Activated T-helper 17 cell treated with anti-CD3 and anti-CD28 coated beads, Interleukin-2, amount 50 U/mL, for 72 hours (primary cell): ENCODE data around the gene SIKE1. TPM values are rescaled to one million over a fixed set of nuclear protein-coding genes. Genes with fewer than 3 reads are reported as not detected.
"Not testable (repeated sequence)": the region's sequence is repeated elsewhere in the genome, so short reads cannot be mapped to it uniquely, and the experiment has no call there.

Experiments used
- ATAC-seq: fragments of 150-1000 bp; cut with Tn5 transposase; replicated peaks from 2 replicates; pipeline ENCODE4 v1.10.0; 2021; ENCODE audit warnings: mild to moderate bottlenecking, moderate library complexity
- H3K27ac Mint-ChIP-seq: one replicate; pipeline ENCODE4 v1.8.0; 2022; ENCODE audit warnings: mixed read lengths
- H3K27me3 Mint-ChIP-seq: one replicate; pipeline ENCODE4 v1.8.0; 2022; ENCODE audit warnings: mixed read lengths
- H3K36me3 Mint-ChIP-seq: one replicate; pipeline ENCODE4 v1.8.0; 2022; ENCODE audit warnings: low read depth, mild to moderate bottlenecking, mixed read lengths
- H3K4me1 Mint-ChIP-seq: one replicate; pipeline ENCODE4 v1.8.0; 2022; ENCODE audit warnings: mixed read lengths
- H3K4me3 Mint-ChIP-seq: one replicate; pipeline ENCODE4 v1.8.0; 2022; ENCODE audit warnings: mild to moderate bottlenecking, mixed read lengths
- H3K9me3 Mint-ChIP-seq: one replicate; pipeline ENCODE4 v1.8.0; 2022; ENCODE audit warnings: mixed read lengths
- total RNA-seq, 2 donors: library from RNA; stranded (reverse); gene quantifications; one replicate each; pipeline ENCODE4 v1.2.3, GENCODE V29; 2022

SIKE1 gene
- total RNA-seq, result 10 to 100 TPM; 55.9 to 86.3 TPM

GRCh38 chr1:114780344-114781226, at the start of gene SIKE1:
SIKE1 (minus strand) TSS chr1:114780685; CDS start chr1:114780607, 78 bp downstream.
- no peaks in the 10 kb centered on the region for H3K27me3 Mint-ChIP-seq
- peaks cover 11% of the 10 kb centered on the region for H3K4me1 Mint-ChIP-seq
- H3K9me3 Mint-ChIP-seq, result no peaks in the 10 kb centered on the region
- H3K27ac Mint-ChIP-seq, result peak within 1 kb of the TSS; percentile 100
- peak within 1 kb of the TSS; percentile 100 for H3K4me3 Mint-ChIP-seq
- peak; percentile 98 for ATAC-seq
- peaks cover 47% of the 10 kb centered on the region for H3K36me3 Mint-ChIP-seq

DNA sequence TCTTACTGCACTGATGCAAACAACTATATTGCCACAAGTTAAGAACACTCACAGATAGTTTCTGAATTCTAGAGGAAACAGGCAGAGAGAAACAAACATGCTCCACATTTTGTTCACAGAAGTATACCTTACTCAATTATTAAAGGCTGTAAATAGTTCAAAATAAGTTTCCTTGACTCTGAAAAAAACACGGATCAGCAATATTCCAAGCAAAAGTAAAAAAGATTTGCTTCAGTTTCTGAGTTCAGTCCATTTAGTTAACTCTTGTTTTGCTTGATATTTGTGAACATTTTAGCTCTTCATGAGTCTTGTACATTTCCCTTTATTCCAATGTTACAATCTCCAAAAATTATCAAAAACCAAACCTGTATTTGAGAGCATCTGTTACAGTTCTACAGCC, 49.6 kb upstream of the SIKE1 start:
- H3K27ac Mint-ChIP-seq, H3K4me3 Mint-ChIP-seq, ATAC-seq, H3K36me3 Mint-ChIP-seq, H3K9me3 Mint-ChIP-seq, H3K4me1 Mint-ChIP-seq: not testable (repeated sequence)
- H3K27me3 Mint-ChIP-seq, result peaks cover 18% of the 10 kb centered on the region

GRCh38 chr1:114828251-114828650, 47.8 kb upstream of the SIKE1 start:
- H3K4me1 Mint-ChIP-seq, result no peaks in the 10 kb centered on the region
- H3K4me3 Mint-ChIP-seq, result no peak overlapping the region
- no peak for ATAC-seq
- H3K36me3 Mint-ChIP-seq, result no peaks in the 10 kb centered on the region
- peaks cover 8% of the 10 kb centered on the region for H3K9me3 Mint-ChIP-seq
- no peak overlapping the region for H3K27ac Mint-ChIP-seq
- peaks cover 18% of the 10 kb centered on the region for H3K27me3 Mint-ChIP-seq

DNA sequence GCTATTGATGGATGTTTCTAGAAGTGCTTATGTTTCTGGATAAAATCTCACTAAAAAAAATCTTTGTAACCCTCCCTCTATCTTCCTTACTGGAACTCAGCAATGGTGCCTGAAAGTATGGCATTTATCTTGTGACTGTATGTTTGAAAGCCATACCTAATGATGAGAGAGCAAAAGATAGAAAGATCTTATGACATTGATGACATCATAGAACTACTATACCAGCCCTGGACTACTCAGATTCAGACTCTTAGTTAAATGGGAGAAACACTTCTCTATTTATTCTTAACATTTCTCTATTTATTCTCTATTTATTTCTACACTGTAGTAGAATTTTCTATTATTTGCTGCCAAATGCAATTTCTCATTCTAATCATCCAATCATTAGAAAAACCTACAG, 41.5 kb upstream of the SIKE1 start:
- H3K9me3 Mint-ChIP-seq, result peaks cover 11% of the 10 kb centered on the region
- H3K4me3 Mint-ChIP-seq, result no peak overlapping the region
- no peaks in the 10 kb centered on the region for H3K36me3 Mint-ChIP-seq
- no peak for ATAC-seq
- no peak overlapping the region for H3K27ac Mint-ChIP-seq
- H3K4me1 Mint-ChIP-seq, result no peaks in the 10 kb centered on the region
- H3K27me3 Mint-ChIP-seq, result peaks cover 21% of the 10 kb centered on the region

GRCh38 chr1:114820392-114820791, 39.9 kb upstream of the SIKE1 start:
- Mint-ChIP-seq H3K9me3 (peaks cover 11% of the 10 kb centered on the region), H3K27ac (no peak overlapping the region), H3K27me3 (peaks cover 19% of the 10 kb centered on the region), H3K4me3 (no peak overlapping the region), H3K4me1 (no peaks in the 10 kb centered on the region), H3K36me3 (no peaks in the 10 kb centered on the region)
- no peak for ATAC-seq

- Mint-ChIP-seq H3K27me3 (peaks cover 14% of the 10 kb centered on the region), H3K36me3 (no peaks in the 10 kb centered on the region), H3K27ac (no peak overlapping the region), H3K9me3 (peaks cover 8% of the 10 kb centered on the region), H3K4me3 (no peak overlapping the region), H3K4me1 (no peaks in the 10 kb centered on the region)
- no peak for ATAC-seq
These were observed 39.4 kb upstream of the SIKE1 start for GRCh38 chr1:114819869-114820268.

GRCh38 chr1:114804449-114804848, 24.0 kb upstream of the SIKE1 start:
- peaks cover 12% of the 10 kb centered on the region for H3K27me3 Mint-ChIP-seq
- ATAC-seq, H3K9me3 Mint-ChIP-seq, H3K27ac Mint-ChIP-seq, H3K36me3 Mint-ChIP-seq, H3K4me3 Mint-ChIP-seq, H3K4me1 Mint-ChIP-seq: not testable (repeated sequence)

- no peaks in the 10 kb centered on the region for H3K9me3 Mint-ChIP-seq
- ATAC-seq, result peak; percentile 43
- H3K4me3 Mint-ChIP-seq, result no peak overlapping the region
- no peak overlapping the region for H3K27ac Mint-ChIP-seq
- H3K4me1 Mint-ChIP-seq, result no peaks in the 10 kb centered on the region
- H3K36me3 Mint-ChIP-seq, result no peaks in the 10 kb centered on the region
- peaks cover 18% of the 10 kb centered on the region for H3K27me3 Mint-ChIP-seq
These were observed 22.5 kb upstream of the SIKE1 start for GRCh38 chr1:114803001-114803400.

- no peaks in the 10 kb centered on the region for H3K4me1 Mint-ChIP-seq
- peaks cover 22% of the 10 kb centered on the region for H3K27me3 Mint-ChIP-seq
- no peak for ATAC-seq
- H3K9me3 Mint-ChIP-seq, result no peaks in the 10 kb centered on the region
- H3K36me3 Mint-ChIP-seq, result no peaks in the 10 kb centered on the region
- no peak overlapping the region for H3K27ac Mint-ChIP-seq
- no peak overlapping the region for H3K4me3 Mint-ChIP-seq
These were observed 13.6 kb upstream of the SIKE1 start for GRCh38 chr1:114794038-114794437.

- Mint-ChIP-seq H3K9me3 (peaks cover 11% of the 10 kb centered on the region), H3K27me3 (peaks cover 18% of the 10 kb centered on the region)
- not testable (repeated sequence) for H3K4me1 Mint-ChIP-seq, H3K27ac Mint-ChIP-seq, H3K36me3 Mint-ChIP-seq, ATAC-seq, H3K4me3 Mint-ChIP-seq
These were observed 10.1 kb upstream of the SIKE1 start for GRCh38 chr1:114790581-114790980.

DNA sequence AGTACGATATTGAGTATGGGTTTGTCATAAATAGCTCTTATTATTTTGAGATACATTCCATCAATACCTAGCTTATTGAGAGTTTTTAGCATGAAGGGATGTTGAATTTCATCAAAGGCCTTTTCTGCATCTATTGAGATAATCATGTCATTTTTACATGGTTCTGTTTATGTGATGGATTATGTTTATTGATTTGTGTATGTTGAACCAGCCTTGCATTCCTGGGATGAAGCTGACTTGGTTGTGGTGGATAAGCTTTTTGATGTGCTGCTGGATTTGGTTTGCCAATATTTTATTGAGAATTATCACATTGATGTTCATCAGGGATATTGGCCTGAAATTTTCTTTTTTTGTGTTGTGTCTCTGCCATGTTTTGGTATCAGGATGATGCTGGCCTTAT, 6.0 kb upstream of the SIKE1 start:
- H3K9me3 Mint-ChIP-seq, result peaks cover 11% of the 10 kb centered on the region
- not testable (repeated sequence) for H3K27ac Mint-ChIP-seq, H3K4me3 Mint-ChIP-seq, H3K36me3 Mint-ChIP-seq, H3K4me1 Mint-ChIP-seq, H3K27me3 Mint-ChIP-seq, ATAC-seq

GRCh38 chr1:114782476-114782875, 2.0 kb upstream of the SIKE1 start:
- H3K4me3 Mint-ChIP-seq, result no peak overlapping the region
- H3K27me3 Mint-ChIP-seq, result peaks cover 4% of the 10 kb centered on the region
- peaks cover 9% of the 10 kb centered on the region for H3K9me3 Mint-ChIP-seq
- peaks cover 33% of the 10 kb centered on the region for H3K36me3 Mint-ChIP-seq
- ATAC-seq, result no peak
- no peak overlapping the region for H3K27ac Mint-ChIP-seq
- peaks cover 11% of the 10 kb centered on the region for H3K4me1 Mint-ChIP-seq

DNA sequence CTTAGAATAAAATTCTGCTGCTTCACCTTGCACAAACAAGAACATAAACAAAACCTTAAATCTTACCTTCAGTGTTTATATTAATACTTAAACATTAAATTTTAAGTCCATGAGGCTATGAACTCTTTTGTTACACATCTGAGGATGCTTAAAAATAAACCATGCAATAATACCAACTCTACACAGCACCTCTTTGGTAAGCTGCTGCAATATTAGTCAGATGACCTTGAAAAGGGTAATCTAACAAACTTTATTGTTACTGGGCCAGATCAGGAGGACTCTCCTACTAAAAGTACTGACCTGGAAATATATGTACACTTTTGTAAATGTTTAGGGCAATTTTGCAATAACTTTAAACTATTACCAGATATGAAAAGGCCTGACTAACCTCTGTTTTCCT, 763 bp downstream of the SIKE1 start:
- Mint-ChIP-seq H3K36me3 (peaks cover 55% of the 10 kb centered on the region), H3K4me1 (peaks cover 11% of the 10 kb centered on the region), H3K27ac (peak overlapping the region; percentile 100), H3K27me3 (no peaks in the 10 kb centered on the region), H3K4me3 (peak overlapping the region; percentile 100), H3K9me3 (no peaks in the 10 kb centered on the region)
- no peak for ATAC-seq

DNA sequence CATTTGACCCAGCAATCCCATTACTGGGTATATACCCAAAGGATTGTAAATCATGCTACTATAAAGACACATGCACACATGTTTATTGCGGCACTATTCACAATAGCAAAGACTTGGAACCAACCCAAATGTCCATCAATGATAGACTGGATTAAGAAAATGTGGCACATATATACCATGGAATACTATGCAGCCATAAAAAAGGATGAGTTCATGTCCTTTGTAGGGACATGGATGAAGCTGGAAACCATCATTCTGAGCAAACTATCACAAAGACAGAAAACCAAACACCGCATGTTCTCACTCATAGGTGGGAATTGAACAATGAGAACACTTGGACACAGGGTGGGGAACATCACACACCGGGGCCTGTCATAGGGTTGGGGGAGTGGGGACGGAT, 3.8 kb downstream of the SIKE1 start:
- H3K4me3 Mint-ChIP-seq, H3K9me3 Mint-ChIP-seq, H3K27me3 Mint-ChIP-seq, H3K27ac Mint-ChIP-seq, ATAC-seq: not testable (repeated sequence)
- Mint-ChIP-seq H3K4me1 (peaks cover 11% of the 10 kb centered on the region), H3K36me3 (peaks cover 85% of the 10 kb centered on the region)

DNA sequence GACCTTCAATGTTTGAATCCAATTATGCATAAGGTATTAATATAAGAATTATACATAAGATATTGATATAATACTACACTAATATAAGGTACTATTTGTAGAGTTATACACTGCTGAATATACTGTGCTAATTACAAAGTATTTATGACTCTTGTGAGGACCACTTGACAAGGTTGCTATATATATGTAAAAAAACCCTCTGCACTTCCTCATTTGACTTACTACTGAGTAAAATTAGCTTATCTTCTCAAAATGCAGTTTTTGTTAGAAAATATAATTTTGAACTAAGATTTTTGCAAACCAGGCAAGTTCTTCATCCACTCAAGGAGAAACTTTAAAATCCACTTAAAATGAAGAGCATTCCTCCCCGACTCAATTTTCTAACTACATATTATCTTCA, 8.5 kb downstream of the SIKE1 start:
- Mint-ChIP-seq H3K36me3 (peaks cover 81% of the 10 kb centered on the region), H3K4me3 (no peak overlapping the region), H3K9me3 (no peaks in the 10 kb centered on the region), H3K27me3 (no peaks in the 10 kb centered on the region), H3K4me1 (no peaks in the 10 kb centered on the region), H3K27ac (no peak overlapping the region)
- ATAC-seq, result no peak
